Thyroid gland (tissue), 4 donors: Measurements from ENCODE around the gene CDK3.

Experiments
- POLR2A ChIP-seq, 2 donors: fragments of 450-650 bp; IDR thresholded peaks; one replicate each; pipeline ENCODE4 v1.6.1; 2017; ENCODE audit warnings: antibody characterized with exemption in 2 of 2, mild to moderate bottlenecking in 2 of 2, moderate library complexity in 1 of 2
- TF ChIP-seq, protein P1 (sequence below), 6 experiments: fragments of 200-600 bp in 3 of 6; fragments of 450-650 bp in 3 of 6; sonication (generic) in 3 of 6; IDR thresholded peaks; one replicate each; pipeline ENCODE4 v1.5.1; 2016 to 2019; ENCODE audit warnings: antibody characterized with exemption in 6 of 6, mild to moderate bottlenecking in 2 of 6, inconsistent platforms in 1 of 6, moderate library complexity in 1 of 6

DNA sequence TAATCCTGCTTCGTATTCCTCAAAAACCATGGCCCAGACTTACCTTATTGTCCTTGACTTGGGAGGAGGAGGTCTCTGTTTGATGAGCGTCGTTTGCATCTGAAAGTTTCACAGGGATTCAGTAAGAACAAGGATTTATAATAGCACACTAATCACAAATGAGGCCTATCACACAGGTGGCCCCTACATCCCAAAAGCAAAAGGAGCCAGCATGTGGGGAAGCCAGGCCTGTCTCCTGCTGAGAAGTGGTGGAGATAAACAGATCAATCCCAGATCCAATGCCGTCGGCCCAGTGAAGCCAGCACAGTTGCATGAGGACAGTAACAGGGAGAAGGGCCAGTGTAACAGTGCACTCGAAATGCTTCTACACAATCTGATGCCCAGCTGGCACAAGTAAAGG lies 39.7 kb downstream of the CDK3 start:
- TF ChIP-seq POLR2A (IDR thresholded peaks at IDR 0.05) = no peak
- TF ChIP-seq, protein P1, sequence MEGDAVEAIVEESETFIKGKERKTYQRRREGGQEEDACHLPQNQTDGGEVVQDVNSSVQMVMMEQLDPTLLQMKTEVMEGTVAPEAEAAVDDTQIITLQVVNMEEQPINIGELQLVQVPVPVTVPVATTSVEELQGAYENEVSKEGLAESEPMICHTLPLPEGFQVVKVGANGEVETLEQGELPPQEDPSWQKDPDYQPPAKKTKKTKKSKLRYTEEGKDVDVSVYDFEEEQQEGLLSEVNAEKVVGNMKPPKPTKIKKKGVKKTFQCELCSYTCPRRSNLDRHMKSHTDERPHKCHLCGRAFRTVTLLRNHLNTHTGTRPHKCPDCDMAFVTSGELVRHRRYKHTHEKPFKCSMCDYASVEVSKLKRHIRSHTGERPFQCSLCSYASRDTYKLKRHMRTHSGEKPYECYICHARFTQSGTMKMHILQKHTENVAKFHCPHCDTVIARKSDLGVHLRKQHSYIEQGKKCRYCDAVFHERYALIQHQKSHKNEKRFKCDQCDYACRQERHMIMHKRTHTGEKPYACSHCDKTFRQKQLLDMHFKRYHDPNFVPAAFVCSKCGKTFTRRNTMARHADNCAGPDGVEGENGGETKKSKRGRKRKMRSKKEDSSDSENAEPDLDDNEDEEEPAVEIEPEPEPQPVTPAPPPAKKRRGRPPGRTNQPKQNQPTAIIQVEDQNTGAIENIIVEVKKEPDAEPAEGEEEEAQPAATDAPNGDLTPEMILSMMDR (IDR thresholded peaks at IDR 0.05) = no peak
